ENCODE results near the gene ARAP3.
A peak's percentile ranks its signal among the peaks of the same experiment; 100 is the strongest.

Gene ARAP3

GRCh38 chr5:141655020-141655419, 27.0 kb downstream of the ARAP3 start:
- H3K9me3 ChIP-seq (ENCODE audit: control insufficient read depth in 2 of 2, low read length in 2 of 2), result no peaks in the 10 kb centered on the region
- H3K27ac ChIP-seq (ENCODE audit: low read length), result no peak overlapping the region
- H3K36me3 ChIP-seq (ENCODE audit: control insufficient read depth in 2 of 2, insufficient read depth in 2 of 2, low read length in 2 of 2), result no peaks in the 10 kb centered on the region
- no peak overlapping the region for H3K4me3 ChIP-seq (ENCODE audit: low read length in 2 of 2)
- peaks cover 14% of the 10 kb centered on the region for H3K4me1 ChIP-seq (ENCODE audit: control insufficient read depth, insufficient read depth, low read length)
- no peak overlapping the region for H3K9ac ChIP-seq (ENCODE audit: low read length in 2 of 2)
- no peaks in the 10 kb centered on the region for H3K27me3 ChIP-seq (ENCODE audit: control insufficient read depth in 1 of 2, insufficient read depth in 2 of 2, low read length in 2 of 2)

- Histone ChIP-seq H3K4me3 (ENCODE audit: low read length in 2 of 2) (no peak overlapping the region), H3K36me3 (ENCODE audit: control insufficient read depth in 2 of 2, insufficient read depth in 2 of 2, low read length in 2 of 2) (no peaks in the 10 kb centered on the region), H3K9me3 (ENCODE audit: control insufficient read depth in 2 of 2, low read length in 2 of 2) (no peaks in the 10 kb centered on the region), H3K27me3 (ENCODE audit: control insufficient read depth in 1 of 2, insufficient read depth in 2 of 2, low read length in 2 of 2) (no peaks in the 10 kb centered on the region), H3K4me1 (ENCODE audit: control insufficient read depth, insufficient read depth, low read length) (peaks cover 14% of the 10 kb centered on the region), H3K9ac (ENCODE audit: low read length in 2 of 2) (no peak overlapping the region), H3K27ac (ENCODE audit: low read length) (no peak overlapping the region)
Observed at GRCh38 chr5:141654298-141654697, 27.7 kb downstream of the ARAP3 start.

GRCh38 chr5:141651728-141652105, 30.3 kb downstream of the ARAP3 start:
- peak overlapping the region; percentile 49 to 80 for H3K4me3 ChIP-seq (ENCODE audit: low read length in 2 of 2)
- peak overlapping the region; percentile 9 to 42 for H3K9ac ChIP-seq (ENCODE audit: low read length in 2 of 2)
- H3K9me3 ChIP-seq (ENCODE audit: control insufficient read depth in 2 of 2, low read length in 2 of 2), result no peaks in the 10 kb centered on the region
- no peaks in the 10 kb centered on the region for H3K27me3 ChIP-seq (ENCODE audit: control insufficient read depth in 1 of 2, insufficient read depth in 2 of 2, low read length in 2 of 2)
- no peak overlapping the region for H3K27ac ChIP-seq (ENCODE audit: low read length)
- H3K4me1 ChIP-seq (ENCODE audit: control insufficient read depth, insufficient read depth, low read length), result peaks cover 14% of the 10 kb centered on the region
- peaks cover 4% of the 10 kb centered on the region in 2 donors for H3K36me3 ChIP-seq (ENCODE audit: control insufficient read depth in 2 of 2, insufficient read depth in 2 of 2, low read length in 2 of 2)

DNA sequence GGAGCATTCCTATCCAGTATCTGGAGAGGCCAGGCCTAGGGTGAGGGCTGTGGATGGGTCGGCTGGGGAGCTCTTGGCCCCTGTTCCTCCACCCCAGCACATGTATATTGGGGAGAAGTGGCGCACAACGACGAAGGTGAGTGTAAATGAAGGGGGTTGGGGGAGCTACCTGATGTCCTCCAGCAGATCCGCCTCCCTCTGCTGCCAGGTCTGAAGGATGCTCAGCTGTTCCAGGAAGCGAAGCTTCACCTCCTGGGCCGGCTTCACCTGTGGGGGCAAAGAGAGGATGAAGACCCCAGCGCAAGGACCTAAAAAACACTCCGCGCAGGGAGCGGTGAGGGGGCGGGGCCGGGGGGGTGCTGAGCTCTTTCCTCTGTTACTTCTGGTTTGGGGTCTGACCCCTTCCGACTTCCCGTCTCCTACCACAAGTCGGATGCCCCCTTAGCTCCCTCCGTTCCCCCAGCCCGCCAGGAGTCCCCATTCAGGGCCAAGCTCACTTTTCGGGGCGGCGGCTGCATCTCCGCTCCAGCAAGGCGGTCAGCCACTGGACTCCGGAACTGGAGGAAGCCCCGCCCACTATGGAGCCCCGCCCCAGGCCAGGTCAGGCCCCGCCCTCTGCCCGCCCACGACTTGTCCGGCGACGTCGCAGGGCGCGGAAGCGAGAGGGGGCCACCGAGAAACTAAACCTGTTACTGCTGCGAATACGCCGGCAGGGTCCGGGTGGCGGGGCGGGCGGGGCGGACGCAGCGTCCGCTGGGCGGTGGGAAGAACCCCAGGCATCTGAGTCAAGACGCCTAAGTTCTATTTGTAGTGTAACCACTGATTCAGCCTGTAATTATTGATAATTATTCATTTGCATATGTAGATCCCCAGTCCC, 30.9 kb downstream of the ARAP3 start, which contains the start of gene FCHSD1:
Gene FCHSD1, minus strand, starts transcription at position 568 of the 877 bp plus-strand sequence. Its CDS starts 50 bp downstream, at position 518.
- Histone ChIP-seq H3K9me3 (ENCODE audit: control insufficient read depth in 2 of 2, low read length in 2 of 2) (no peaks in the 10 kb centered on the region), H3K27ac (ENCODE audit: low read length) (no peak within 1 kb of the TSS), H3K9ac (ENCODE audit: low read length in 2 of 2) (peak within 1 kb of the TSS; percentile 9 to 47)

DNA sequence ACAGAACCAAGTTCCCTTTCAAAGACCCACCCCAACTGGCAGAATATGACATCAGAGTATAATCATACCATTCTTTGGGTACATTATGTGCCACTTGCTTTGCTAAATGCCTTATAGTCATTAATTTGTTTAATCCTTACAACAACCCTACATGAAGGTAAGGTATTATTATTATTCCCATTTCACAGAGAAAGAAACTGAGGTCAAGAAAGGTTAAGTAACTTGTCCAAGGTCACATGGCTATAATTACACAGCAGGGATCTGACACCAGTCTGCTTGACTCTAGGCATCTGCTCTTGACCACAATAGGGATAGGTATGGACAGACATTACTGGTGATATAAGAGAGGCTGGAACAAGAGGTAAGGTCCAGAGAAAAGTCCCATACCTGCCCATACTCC, 32.1 kb downstream of the ARAP3 start:
- no peak overlapping the region for H3K9ac ChIP-seq (ENCODE audit: low read length in 2 of 2)
- peaks cover 6 to 7% of the 10 kb centered on the region in 2 donors for H3K36me3 ChIP-seq (ENCODE audit: control insufficient read depth in 2 of 2, insufficient read depth in 2 of 2, low read length in 2 of 2)
- no peaks in the 10 kb centered on the region for H3K9me3 ChIP-seq (ENCODE audit: control insufficient read depth in 2 of 2, low read length in 2 of 2)
- H3K27ac ChIP-seq (ENCODE audit: low read length), result no peak overlapping the region
- H3K4me1 ChIP-seq (ENCODE audit: control insufficient read depth, insufficient read depth, low read length), result peaks cover 14% of the 10 kb centered on the region
- H3K4me3 ChIP-seq (ENCODE audit: low read length in 2 of 2), result no peak overlapping the region
- no peaks in the 10 kb centered on the region for H3K27me3 ChIP-seq (ENCODE audit: control insufficient read depth in 1 of 2, insufficient read depth in 2 of 2, low read length in 2 of 2)

More for the DNA sequence above, 30.9 kb downstream of the ARAP3 start, which contains the start of gene FCHSD1:
- no peaks in the 10 kb centered on the region for H3K27me3 ChIP-seq (ENCODE audit: control insufficient read depth in 1 of 2, insufficient read depth in 2 of 2, low read length in 2 of 2)
- peaks cover 14% of the 10 kb centered on the region for H3K4me1 ChIP-seq (ENCODE audit: control insufficient read depth, insufficient read depth, low read length)
- peaks cover 5 to 6% of the 10 kb centered on the region in 2 donors for H3K36me3 ChIP-seq (ENCODE audit: control insufficient read depth in 2 of 2, insufficient read depth in 2 of 2, low read length in 2 of 2)
- peak within 1 kb of the TSS; percentile 49 to 80 for H3K4me3 ChIP-seq (ENCODE audit: low read length in 2 of 2)

DNA sequence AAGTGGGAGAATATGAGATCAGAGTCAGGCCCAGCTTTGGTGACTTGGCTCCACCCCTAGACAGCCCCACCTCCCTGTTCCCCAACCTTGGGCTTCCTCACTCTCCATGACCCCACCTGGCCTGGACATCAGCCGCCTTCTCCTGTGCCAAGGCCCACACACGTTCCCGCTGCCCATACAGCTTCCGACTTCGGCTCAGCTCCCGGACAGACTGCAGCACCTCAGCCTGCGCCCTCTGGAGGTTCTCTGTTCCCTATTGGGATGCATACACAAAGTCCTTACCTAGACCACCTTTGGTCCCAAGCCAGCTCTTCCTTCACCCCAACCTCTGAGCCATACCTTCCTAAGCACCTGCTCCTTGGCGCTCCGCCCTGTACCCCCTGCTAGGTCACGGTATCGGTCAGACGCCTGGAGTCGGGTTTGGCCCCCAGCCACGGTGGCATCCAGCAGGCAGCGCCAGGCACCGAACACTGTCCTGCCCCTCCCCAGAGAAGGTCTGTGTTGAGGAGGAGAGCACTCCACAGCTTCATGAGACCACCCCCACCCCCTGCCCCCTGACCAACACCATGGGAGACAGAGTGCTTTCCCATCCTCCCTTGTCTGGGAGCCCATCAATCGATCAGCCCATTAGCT, 32.9 kb downstream of the ARAP3 start:
- no peaks in the 10 kb centered on the region for H3K9me3 ChIP-seq (ENCODE audit: control insufficient read depth in 2 of 2, low read length in 2 of 2)
- peaks cover 10% of the 10 kb centered on the region in 2 donors for H3K36me3 ChIP-seq (ENCODE audit: control insufficient read depth in 2 of 2, insufficient read depth in 2 of 2, low read length in 2 of 2)
- H3K27me3 ChIP-seq (ENCODE audit: control insufficient read depth in 1 of 2, insufficient read depth in 2 of 2, low read length in 2 of 2), result no peaks in the 10 kb centered on the region
- H3K4me3 ChIP-seq (ENCODE audit: low read length in 2 of 2), result no peak overlapping the region
- no peak overlapping the region for H3K9ac ChIP-seq (ENCODE audit: low read length in 2 of 2)
- peaks cover 14% of the 10 kb centered on the region for H3K4me1 ChIP-seq (ENCODE audit: control insufficient read depth, insufficient read depth, low read length)
- H3K27ac ChIP-seq (ENCODE audit: low read length), result no peak overlapping the region

DNA sequence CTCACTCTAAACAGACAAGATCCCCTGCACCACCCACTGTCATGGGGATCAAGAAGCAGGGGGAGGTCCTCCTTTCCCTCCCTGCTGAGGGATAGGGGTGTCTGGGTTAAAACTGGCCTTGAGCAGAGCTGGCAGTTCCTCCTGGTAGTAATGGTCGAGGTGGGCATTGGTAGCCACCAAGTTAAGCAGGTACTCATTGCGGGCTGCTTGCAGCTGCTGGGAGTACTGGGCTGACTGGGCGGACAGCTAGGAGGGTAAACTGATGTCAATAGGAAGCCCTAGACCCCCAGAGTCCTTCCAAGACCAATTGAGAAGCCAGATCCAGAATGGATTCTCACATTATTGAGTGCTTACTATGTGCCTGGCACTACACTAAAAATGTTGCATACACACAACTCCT, 34.2 kb downstream of the ARAP3 start:
- Histone ChIP-seq H3K36me3 (ENCODE audit: control insufficient read depth in 2 of 2, insufficient read depth in 2 of 2, low read length in 2 of 2) (peaks cover 14% of the 10 kb centered on the region in 2 donors), H3K4me1 (ENCODE audit: control insufficient read depth, insufficient read depth, low read length) (peaks cover 14% of the 10 kb centered on the region), H3K9me3 (ENCODE audit: control insufficient read depth in 2 of 2, low read length in 2 of 2) (no peaks in the 10 kb centered on the region), H3K9ac (ENCODE audit: low read length in 2 of 2) (no peak overlapping the region), H3K27me3 (ENCODE audit: control insufficient read depth in 1 of 2, insufficient read depth in 2 of 2, low read length in 2 of 2) (no peaks in the 10 kb centered on the region), H3K27ac (ENCODE audit: low read length) (no peak overlapping the region), H3K4me3 (ENCODE audit: low read length in 2 of 2) (no peak overlapping the region)

DNA sequence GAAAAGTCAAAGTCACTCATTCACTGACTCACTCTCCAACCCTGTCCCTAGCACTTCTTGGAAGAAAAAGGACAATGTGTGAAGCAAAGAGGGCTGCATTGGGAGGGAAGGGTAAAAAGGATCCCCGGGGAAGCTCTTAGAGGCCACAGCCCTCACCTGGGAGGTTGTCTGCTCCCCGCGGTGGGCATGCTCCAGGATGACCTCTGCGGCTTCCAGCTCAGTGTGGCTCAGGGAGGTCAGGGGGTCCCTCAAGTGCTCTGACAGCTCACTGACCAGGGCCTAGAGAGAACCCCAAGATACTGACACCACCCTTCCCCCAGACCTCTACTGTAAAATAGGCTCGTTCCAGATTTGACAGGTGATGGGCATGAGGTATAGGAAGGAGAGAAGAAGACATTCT, 34.8 kb downstream of the ARAP3 start:
- Histone ChIP-seq H3K4me1 (ENCODE audit: control insufficient read depth, insufficient read depth, low read length) (peaks cover 14% of the 10 kb centered on the region), H3K27me3 (ENCODE audit: control insufficient read depth in 1 of 2, insufficient read depth in 2 of 2, low read length in 2 of 2) (no peaks in the 10 kb centered on the region), H3K9ac (ENCODE audit: low read length in 2 of 2) (no peak overlapping the region), H3K9me3 (ENCODE audit: control insufficient read depth in 2 of 2, low read length in 2 of 2) (no peaks in the 10 kb centered on the region), H3K4me3 (ENCODE audit: low read length in 2 of 2) (no peak overlapping the region), H3K36me3 (ENCODE audit: control insufficient read depth in 2 of 2, insufficient read depth in 2 of 2, low read length in 2 of 2) (peaks cover 16% of the 10 kb centered on the region in 2 donors), H3K27ac (ENCODE audit: low read length) (no peak overlapping the region)

DNA sequence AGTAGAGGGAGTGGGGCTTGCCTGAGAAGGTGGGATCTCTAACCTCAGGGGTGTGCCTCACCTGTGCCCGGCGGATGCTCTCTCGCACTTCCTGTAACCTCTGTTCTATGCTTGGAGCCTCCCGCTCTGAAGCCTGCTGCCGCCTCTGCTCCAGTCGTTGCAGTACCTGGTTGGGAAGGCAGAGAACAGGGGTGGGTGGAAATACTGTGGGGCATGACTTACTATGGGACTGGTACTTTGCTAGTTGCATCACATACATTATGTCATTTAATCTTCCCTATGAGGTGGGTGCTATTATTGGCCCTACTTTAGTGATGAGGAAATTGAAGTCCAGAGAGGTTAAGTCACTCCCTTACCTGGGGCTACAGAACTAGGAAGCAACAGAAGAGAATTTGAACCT, 36.0 kb downstream of the ARAP3 start:
- H3K9ac ChIP-seq (ENCODE audit: low read length in 2 of 2), result no peak overlapping the region
- H3K4me1 ChIP-seq (ENCODE audit: control insufficient read depth, insufficient read depth, low read length), result peaks cover 9% of the 10 kb centered on the region
- peaks cover 16 to 19% of the 10 kb centered on the region in 2 donors for H3K36me3 ChIP-seq (ENCODE audit: control insufficient read depth in 2 of 2, insufficient read depth in 2 of 2, low read length in 2 of 2)
- H3K27me3 ChIP-seq (ENCODE audit: control insufficient read depth in 1 of 2, insufficient read depth in 2 of 2, low read length in 2 of 2), result no peaks in the 10 kb centered on the region
- H3K9me3 ChIP-seq (ENCODE audit: control insufficient read depth in 2 of 2, low read length in 2 of 2), result no peaks in the 10 kb centered on the region
- no peak overlapping the region for H3K4me3 ChIP-seq (ENCODE audit: low read length in 2 of 2)
- H3K27ac ChIP-seq (ENCODE audit: low read length), result no peak overlapping the region

GRCh38 chr5:141641634-141642267, 40.3 kb downstream of the ARAP3 start:
- H3K9ac ChIP-seq (ENCODE audit: low read length in 2 of 2), result no peak overlapping the region
- no peak overlapping the region for H3K27ac ChIP-seq (ENCODE audit: low read length)
- peaks cover 8 to 11% of the 10 kb centered on the region in 2 donors for H3K27me3 ChIP-seq (ENCODE audit: control insufficient read depth in 1 of 2, insufficient read depth in 2 of 2, low read length in 2 of 2)
- no peak overlapping the region for H3K4me3 ChIP-seq (ENCODE audit: low read length in 2 of 2)
- H3K9me3 ChIP-seq (ENCODE audit: control insufficient read depth in 2 of 2, low read length in 2 of 2), result no peaks in the 10 kb centered on the region
- peaks cover 12 to 15% of the 10 kb centered on the region in 2 donors for H3K36me3 ChIP-seq (ENCODE audit: control insufficient read depth in 2 of 2, insufficient read depth in 2 of 2, low read length in 2 of 2)
- peaks cover 11% of the 10 kb centered on the region for H3K4me1 ChIP-seq (ENCODE audit: control insufficient read depth, insufficient read depth, low read length)

Measured in stomach smooth muscle (tissue), 2 donors.